GM21367 (cell line): ENCODE data around the gene EFS.

ENCODE experiments used
- ATAC-seq: cut with Tn5 transposase; IDR thresholded peaks from one replicate; pipeline ENCODE4 v1.9.1; 2021; ENCODE audit not compliant: unreplicated experiment

EFS gene

DNA sequence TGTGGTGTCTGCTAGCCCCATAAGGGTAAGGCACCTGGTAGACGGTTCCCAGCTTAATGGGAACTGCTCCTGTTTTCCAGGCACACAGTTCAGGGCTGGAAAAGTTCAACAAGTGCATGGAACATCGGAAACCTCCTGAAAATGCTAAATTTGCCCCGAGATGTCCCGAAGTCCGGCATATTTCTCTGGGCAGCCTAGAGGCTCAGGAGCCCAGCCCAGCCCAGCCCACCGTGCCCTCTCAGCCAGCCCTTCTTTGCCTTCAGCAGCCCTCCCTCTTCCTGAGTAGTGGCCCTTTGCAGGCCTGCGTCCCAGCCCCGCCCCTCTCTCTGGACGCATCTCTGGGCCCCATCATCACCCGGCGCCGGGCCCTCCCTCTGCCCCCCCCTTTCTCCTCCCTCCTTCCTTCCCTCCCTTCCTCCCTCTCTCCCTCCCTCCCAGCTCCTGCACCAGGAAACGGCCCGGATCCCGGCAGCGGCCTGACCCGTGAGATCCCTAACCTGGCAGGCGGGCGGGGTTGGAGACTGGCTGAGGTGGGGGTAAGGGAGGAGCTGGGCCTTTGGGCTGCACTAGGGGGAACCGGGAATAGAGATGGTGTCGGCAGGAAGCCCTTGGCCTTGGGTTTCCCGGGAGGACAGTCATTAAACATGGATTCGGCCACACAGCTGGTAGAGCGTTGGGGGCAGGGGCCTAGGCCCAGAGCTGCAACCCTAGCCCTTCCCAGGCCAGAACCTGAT is 58.4 kb downstream of the EFS start, which contains the start of gene BCL2L2:
TSS of gene BCL2L2 (plus strand) at position 422 of the 734 bp plus-strand sequence. CDS start 935 bp downstream, outside the sequence.
- ATAC-seq: peak; percentile 29
